IgD-negative memory B cell (primary cell): Measurements from ENCODE around the gene PHC2. TPM values are rescaled to one million over a fixed set of nuclear protein-coding genes. Genes with fewer than 3 reads are reported as not detected.
A peak's percentile ranks its signal among the peaks of the same experiment; 100 is the strongest.

ENCODE experiments used
- H3K27ac Mint-ChIP-seq, 3 donors: one replicate each; pipeline ENCODE4 v1.8.0; 2020 to 2022; ENCODE audit warnings: mild to moderate bottlenecking in 3 of 3, mixed read lengths in 3 of 3, moderate library complexity in 1 of 3
- H3K27me3 Mint-ChIP-seq: one replicate; pipeline ENCODE4 v1.8.0; 2021; ENCODE audit warnings: mixed read lengths
- H3K36me3 Mint-ChIP-seq: one replicate; pipeline ENCODE4 v1.8.0; 2020; ENCODE audit warnings: mild to moderate bottlenecking, mixed read lengths
- H3K4me1 Mint-ChIP-seq, 3 donors: one replicate each; pipeline ENCODE4 v1.8.0; 2020 to 2022; ENCODE audit warnings: mixed read lengths in 3 of 3, mild to moderate bottlenecking in 1 of 3
- H3K4me3 Mint-ChIP-seq, 4 donors: one replicate each; pipeline ENCODE4 v1.8.0; 2020 to 2022; ENCODE audit warnings: mild to moderate bottlenecking in 4 of 4, mixed read lengths in 4 of 4, moderate library complexity in 3 of 4
- H3K9me3 Mint-ChIP-seq, 3 donors: one replicate each; pipeline ENCODE4 v1.8.0; 2020 to 2021; ENCODE audit warnings: mixed read lengths in 3 of 3, mild to moderate bottlenecking in 1 of 3
- polyA plus RNA-seq: library from polyadenylated mRNA; unstranded; fragments of 300-500 nt; fragmentation: Illumina TruSeq; gene quantifications from one replicate; pipeline ENCODE4 v1.2.3, GENCODE V29; 2021

The PHC2 gene
- polyA plus RNA-seq, 1 donor from 2014 or later: 7.9 TPM

DNA sequence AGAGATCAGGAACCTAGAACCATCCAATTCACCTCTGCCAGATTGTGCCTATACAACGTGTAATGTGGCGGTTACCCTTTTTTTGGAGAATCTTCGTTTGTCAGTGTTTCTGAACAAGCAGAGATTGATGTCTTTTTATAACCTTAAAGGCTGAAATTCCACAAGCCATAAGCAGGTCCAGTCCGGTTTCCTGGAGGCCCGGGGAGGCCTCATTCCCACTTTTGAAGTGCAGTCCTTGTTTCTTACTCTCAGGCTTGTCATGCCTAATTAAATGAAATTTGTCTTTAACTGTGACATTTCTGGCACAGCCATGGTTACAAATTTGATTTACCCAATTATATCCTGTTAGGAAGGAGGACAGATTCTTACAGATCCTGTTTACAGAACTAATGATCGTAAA, 146.8 kb downstream of the PHC2 start:
- H3K4me1 Mint-ChIP-seq: peaks cover 0 to 2% (median 0%) of the 10 kb centered on the region in 3 donors
- H3K27me3 Mint-ChIP-seq: no peaks in the 10 kb centered on the region
- H3K36me3 Mint-ChIP-seq: peaks cover 10% of the 10 kb centered on the region
- no peak overlapping the region for H3K27ac Mint-ChIP-seq
- no peaks in the 10 kb centered on the region for H3K9me3 Mint-ChIP-seq
- H3K4me3 Mint-ChIP-seq: no peak overlapping the region

DNA sequence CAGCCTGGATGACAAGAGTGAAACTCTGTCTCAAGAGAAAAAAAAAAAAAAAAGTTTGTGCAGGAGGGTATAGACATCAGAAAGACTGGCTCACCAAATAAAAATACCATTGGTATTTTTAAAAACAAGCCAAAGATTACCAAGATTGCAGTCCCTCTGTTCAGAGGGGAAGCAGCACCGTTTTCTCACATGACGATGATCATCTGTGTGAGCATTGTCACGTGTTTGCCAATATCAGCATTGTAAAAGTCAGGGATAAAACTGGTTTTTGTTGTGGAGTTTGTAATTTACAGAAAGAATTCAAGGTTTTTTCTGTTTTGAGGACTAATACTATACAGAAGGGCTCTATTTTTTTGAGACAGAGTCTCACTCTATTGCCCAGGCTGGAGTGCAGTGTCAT, 148.1 kb downstream of the PHC2 start:
- Mint-ChIP-seq H3K36me3 (peaks cover 6% of the 10 kb centered on the region), H3K9me3 (no peaks in the 10 kb centered on the region), H3K4me1 (peaks cover 0 to 2% (median 0%) of the 10 kb centered on the region in 3 donors), H3K27ac (no peak overlapping the region), H3K27me3 (no peaks in the 10 kb centered on the region), H3K4me3 (no peak overlapping the region)

DNA sequence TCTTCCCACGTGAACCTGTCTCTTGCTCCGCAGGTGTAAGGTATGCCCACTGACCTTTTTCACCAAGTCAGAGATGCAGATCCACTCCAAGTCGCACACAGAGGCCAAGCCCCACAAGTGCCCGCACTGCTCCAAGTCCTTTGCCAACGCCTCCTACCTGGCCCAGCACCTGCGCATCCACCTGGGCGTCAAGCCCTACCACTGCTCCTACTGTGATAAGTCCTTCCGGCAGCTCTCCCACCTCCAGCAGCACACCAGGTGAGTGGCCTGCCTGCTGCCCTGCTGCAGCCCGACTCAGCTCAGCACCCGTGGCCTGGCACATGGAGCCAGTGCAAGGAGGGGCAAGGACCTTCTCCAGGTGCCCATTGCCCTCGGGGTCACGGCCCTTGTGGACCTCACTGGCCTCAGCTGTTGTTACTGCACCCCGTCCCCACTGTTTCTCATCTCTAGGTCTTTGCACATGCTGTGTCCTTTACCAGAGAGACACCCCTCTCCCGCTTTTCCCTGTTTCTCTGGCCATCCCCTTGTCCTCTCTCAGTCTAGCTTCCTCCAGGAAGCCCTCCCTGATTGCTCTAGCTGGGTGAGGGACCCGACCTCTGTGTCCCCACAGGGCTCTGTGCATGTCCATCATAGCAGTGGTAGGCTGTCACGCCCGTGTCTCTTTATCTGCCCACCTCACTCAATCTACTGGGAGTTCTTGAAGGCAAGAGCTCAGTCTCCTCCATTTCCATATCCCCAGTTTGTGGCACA, 149.2 kb downstream of the PHC2 start:
- Mint-ChIP-seq H3K9me3 (no peaks in the 10 kb centered on the region), H3K4me1 (peaks cover 0 to under 1% (median 0%) of the 10 kb centered on the region in 3 donors), H3K4me3 (no peak overlapping the region), H3K27ac (peak overlapping the region in 1 of 3 donors; percentile 2), H3K36me3 (peaks cover 7% of the 10 kb centered on the region), H3K27me3 (no peaks in the 10 kb centered on the region)

DNA sequence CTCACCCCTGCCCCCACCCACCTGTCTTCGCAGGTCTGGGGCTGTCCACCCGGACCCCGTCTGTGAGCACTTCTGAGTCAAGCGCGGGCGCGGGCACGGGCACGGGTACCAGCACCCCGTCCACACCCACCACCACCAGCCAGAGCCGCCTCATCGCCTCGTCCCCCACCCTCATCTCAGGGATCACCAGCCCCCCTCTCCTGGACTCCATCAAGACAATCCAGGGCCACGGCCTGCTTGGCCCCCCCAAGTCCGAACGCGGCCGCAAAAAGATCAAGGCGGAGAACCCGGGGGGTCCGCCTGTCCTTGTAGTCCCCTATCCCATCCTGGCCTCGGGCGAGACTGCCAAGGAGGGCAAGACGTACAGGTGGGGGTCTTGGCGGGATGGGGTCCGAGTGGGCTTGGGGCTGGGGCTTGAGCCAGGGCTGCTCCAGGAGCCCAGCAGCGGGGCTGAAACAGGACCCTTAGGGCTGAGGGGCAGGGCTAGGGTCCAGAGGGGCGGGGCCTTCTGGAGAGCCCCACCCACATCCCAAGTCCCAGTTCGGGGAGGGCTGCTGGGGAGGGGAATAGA, 150.7 kb downstream of the PHC2 start:
- H3K27me3 Mint-ChIP-seq: no peaks in the 10 kb centered on the region
- H3K4me1 Mint-ChIP-seq: no peaks in the 10 kb centered on the region
- no peaks in the 10 kb centered on the region for H3K9me3 Mint-ChIP-seq
- no peak overlapping the region for H3K27ac Mint-ChIP-seq
- peaks cover 7% of the 10 kb centered on the region for H3K36me3 Mint-ChIP-seq
- no peak overlapping the region for H3K4me3 Mint-ChIP-seq

DNA sequence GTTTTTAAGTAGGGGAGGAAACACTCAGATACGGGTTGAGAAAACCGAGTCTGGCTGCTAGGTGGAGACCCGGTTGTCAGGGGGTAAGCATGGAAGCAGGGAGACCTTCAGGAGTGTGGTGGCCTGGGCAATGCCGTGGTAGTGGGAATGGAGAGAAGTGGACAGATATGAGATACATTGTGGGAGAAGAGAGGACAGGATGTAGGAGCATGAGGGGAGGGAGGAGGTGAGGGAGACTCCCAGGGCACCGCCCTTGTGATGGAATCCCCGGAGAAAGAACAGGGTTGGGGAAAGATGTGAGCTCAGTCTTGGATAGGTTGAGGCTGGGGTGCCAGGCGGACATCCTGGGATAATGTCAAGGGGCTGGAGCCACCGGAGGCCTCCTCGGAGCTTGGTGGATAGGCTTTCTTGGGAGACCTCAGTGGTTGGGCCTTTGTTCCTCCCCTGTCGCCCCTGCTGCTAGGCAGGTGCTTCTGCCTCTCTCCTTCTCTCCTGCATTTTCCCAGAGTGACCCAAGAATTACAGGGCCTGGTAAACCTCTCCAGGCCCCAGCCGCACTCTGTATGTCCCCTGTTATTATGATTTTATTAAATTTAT, 153.3 kb downstream of the PHC2 start:
- H3K4me1 Mint-ChIP-seq: peaks cover 5 to 19% (median 14%) of the 10 kb centered on the region in 3 donors
- H3K36me3 Mint-ChIP-seq: peaks cover 9% of the 10 kb centered on the region
- no peaks in the 10 kb centered on the region for H3K9me3 Mint-ChIP-seq
- no peaks in the 10 kb centered on the region for H3K27me3 Mint-ChIP-seq
- H3K4me3 Mint-ChIP-seq: no peak overlapping the region
- no peak overlapping the region for H3K27ac Mint-ChIP-seq

DNA sequence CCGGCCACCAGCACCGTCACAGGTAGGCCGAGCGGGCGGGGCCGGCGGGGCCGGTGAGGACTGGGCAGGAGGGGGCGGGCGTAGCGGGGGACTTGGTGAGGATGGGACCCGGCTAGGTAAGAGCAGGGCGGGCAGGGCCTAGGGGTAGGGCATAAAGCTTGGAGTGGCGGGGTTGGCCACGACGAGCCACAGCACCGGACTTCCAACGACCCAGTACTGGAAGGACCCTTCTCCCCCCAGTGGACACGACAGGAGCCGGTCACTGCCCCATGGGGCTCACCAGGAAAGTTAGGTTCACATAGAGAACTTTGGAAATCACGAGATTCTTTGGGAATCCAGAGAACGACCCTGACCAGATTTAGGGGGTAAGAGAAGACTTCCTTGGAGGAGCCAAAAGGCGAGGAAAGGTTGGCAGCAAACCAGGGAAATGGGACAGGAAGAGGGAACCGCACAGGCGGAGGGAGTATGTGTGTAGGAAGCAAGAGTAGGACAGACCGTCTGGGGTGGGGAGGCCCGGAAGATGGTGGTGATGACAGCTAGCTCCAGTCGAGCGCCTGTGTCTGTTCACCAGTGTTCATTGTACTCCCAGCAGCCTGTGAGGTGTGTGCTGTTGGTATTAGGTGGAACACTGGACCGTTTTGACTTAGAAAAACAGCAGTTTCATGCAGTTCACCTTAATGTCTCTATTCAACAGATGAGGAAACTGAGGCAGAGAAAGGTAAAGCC, 154.2 kb downstream of the PHC2 start:
- H3K36me3 Mint-ChIP-seq: peaks cover 9% of the 10 kb centered on the region
- H3K4me3 Mint-ChIP-seq: no peak overlapping the region
- peaks cover 6 to 22% (median 17%) of the 10 kb centered on the region in 3 donors for H3K4me1 Mint-ChIP-seq
- no peaks in the 10 kb centered on the region for H3K9me3 Mint-ChIP-seq
- no peaks in the 10 kb centered on the region for H3K27me3 Mint-ChIP-seq
- no peak overlapping the region for H3K27ac Mint-ChIP-seq

DNA sequence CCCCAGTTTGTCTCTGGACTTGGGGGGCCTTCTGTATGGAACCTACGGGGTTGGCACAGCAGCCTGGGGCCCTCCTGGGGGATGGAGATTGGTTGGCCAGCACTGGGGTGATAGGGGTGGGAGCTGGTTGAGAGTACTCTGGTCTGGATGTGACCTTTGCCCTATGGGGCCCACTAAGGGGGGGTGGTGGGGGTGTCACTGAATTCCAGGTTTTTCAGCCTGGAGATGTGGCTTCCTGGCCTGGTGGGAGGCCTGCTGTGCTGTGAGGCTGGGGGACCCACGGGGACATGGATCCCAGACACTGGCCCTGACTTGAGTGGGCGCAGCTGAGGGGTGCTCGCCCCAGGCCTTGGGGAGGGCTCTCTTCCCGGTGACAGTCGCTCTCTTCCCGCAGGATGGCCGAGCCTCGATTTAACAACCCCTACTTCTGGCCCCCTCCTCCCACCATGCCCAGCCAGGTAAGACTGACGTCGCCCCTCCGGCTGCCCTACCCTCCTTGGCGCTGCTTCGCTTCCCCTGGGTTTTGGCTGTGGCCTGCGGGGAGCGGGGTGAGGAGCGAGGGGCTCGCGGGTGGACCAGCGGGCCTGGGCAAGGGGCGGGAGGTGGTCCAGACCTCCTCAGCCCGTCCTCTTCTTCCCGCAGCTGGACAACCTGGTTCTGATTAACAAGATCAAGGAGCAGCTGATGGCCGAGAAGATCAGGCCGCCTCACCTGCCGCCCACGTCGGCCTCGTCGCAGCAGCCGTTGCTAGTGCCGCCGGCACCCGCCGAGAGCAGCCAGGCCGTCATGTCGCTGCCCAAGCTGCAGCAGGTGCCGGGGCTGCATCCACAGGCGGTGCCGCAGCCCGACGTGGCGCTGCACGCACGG, 155.0 kb downstream of the PHC2 start:
- Mint-ChIP-seq H3K27ac (no peak overlapping the region), H3K4me1 (peaks cover 9 to 26% (median 21%) of the 10 kb centered on the region in 3 donors), H3K27me3 (no peaks in the 10 kb centered on the region), H3K4me3 (no peak overlapping the region), H3K36me3 (peaks cover 10% of the 10 kb centered on the region), H3K9me3 (no peaks in the 10 kb centered on the region)

DNA sequence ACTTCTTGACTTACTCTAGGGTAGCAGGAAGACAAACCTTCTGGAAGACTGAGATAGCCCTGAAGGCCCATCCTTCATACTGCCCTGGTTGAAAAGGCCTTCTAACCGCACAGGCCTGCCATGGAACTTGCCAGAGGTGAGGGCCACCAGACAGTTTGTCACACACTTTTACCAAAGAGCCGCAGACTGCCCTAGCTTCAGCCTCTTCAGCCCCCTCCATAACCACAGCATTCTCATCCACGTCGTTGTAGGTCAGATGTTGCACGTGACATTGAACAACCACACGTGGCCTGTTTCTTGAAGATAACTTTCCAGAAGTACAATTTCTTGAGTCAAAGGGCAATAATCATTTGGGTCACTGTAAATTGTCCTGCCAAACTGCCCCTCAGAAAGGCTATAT, 155.7 kb downstream of the PHC2 start:
- H3K4me1 Mint-ChIP-seq: peaks cover 9 to 26% (median 21%) of the 10 kb centered on the region in 3 donors
- peak overlapping the region in 1 of 3 donors; percentile 43 for H3K27ac Mint-ChIP-seq
- peaks cover 10% of the 10 kb centered on the region for H3K36me3 Mint-ChIP-seq
- H3K9me3 Mint-ChIP-seq: no peaks in the 10 kb centered on the region
- no peak overlapping the region for H3K4me3 Mint-ChIP-seq
- no peaks in the 10 kb centered on the region for H3K27me3 Mint-ChIP-seq

DNA sequence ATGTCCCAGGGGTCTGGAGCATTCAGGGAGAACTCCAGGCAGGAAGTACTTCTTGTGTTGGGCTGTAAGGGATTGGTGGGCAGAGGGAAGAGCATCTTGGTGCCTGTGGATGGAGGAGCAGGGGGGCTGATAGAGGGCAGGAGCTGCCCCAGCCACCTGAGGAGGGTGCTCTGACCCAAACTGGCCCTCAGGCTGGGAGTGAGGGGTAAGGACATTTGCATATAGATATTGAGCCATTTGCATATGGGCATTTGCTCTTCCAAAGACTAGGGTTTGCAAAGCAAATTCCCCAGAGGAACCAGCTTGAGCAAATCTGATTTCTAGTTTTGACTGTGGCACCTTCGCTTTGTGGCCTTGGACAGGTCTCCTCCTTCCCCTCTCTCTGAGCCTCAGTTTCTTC, 156.4 kb downstream of the PHC2 start:
- Mint-ChIP-seq H3K4me1 (peaks cover 9 to 29% (median 21%) of the 10 kb centered on the region in 3 donors), H3K27ac (peak overlapping the region in 1 of 3 donors; percentile 43), H3K4me3 (peak overlapping the region in 1 of 4 donors; percentile 33), H3K36me3 (peaks cover 7% of the 10 kb centered on the region), H3K27me3 (no peaks in the 10 kb centered on the region), H3K9me3 (no peaks in the 10 kb centered on the region)

DNA sequence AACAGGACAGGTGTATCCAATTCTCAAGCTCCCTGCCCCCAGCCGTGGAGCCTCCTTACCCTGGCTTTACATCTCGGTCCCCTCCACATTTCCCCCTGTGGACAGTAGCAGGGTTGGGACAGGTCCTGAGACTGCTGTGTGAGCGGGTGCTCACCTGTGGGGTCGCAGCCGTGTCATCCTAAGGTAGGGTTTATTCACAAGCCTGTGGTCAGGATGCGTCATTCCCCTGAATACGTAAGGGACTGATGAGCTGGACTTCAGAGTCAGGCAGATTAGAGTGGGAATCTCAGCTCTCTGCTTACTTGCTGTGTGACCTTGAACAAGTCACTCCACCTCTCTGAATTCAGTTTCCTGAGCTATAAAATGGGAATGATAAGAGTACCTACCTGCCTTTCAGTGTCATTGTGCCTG, 156.9 kb downstream of the PHC2 start:
- Mint-ChIP-seq H3K36me3 (peaks cover 7% of the 10 kb centered on the region), H3K27me3 (no peaks in the 10 kb centered on the region), H3K9me3 (no peaks in the 10 kb centered on the region), H3K4me1 (peaks cover 9 to 30% (median 21%) of the 10 kb centered on the region in 3 donors), H3K27ac (peak overlapping the region in 1 of 3 donors; percentile 43), H3K4me3 (peak overlapping the region in 2 of 4 donors; percentile 27 to 33)

Other genes with a start within 250 kb of the PHC2 start
- gene TRIM62, start 249.1 kb downstream of the PHC2 start, polyA plus RNA-seq: 5.3 TPM
- gene ZNF362, start 174.6 kb downstream of the PHC2 start, polyA plus RNA-seq: 20.4 TPM
- not detected for gene A3GALT2, start 110.0 kb downstream of the PHC2 start, polyA plus RNA-seq
- gene ZSCAN20, start 41.5 kb upstream of the PHC2 start, polyA plus RNA-seq: 0.45 TPM